HCT116 (cell line): Measurements from ENCODE around the gene ADGRG7. TPM values are rescaled to one million over a fixed set of nuclear protein-coding genes. Genes with fewer than 3 reads are reported as not detected.

Source experiments
- ATAC-seq: fragments of 200-7000 bp; cut with Tn5 transposase; 2 replicates; pipeline ENCODE4 v1.9.1; 2020; ENCODE audit warnings: mild to moderate bottlenecking, moderate library complexity
- BruUV-seq: library from RNA; stranded (reverse); fragments of 400-500 nt; replicated peaks from 2 replicates; lab custom pipeline; 2021; lab: Mats Ljungman, UMichigan
- CTCF ChIA-PET: fragments of 300-600 bp; sonication (Branson Sonifier 250); formaldehyde crosslinking; loops from one replicate; lab custom pipeline; 2021; ENCODE audit warnings: antibody characterized with exemption; lab: Charles Lee
- POLR2A ChIA-PET: fragments of 300-600, 350-600 bp; sonication (Branson Sonifier 250); formaldehyde crosslinking; loops from one replicate; lab custom pipeline; 2021; ENCODE audit warnings: antibody characterized with exemption; lab: Charles Lee
- RAD21 ChIA-PET, 2 experiments: fragments of 300-600 bp; sonication (Branson Sonifier 250); formaldehyde crosslinking; loops; one replicate each; lab custom pipeline; 2023; ENCODE audit warnings: low total read pairs in 2 of 2; ENCODE audit not compliant: uncharacterized antibody in 2 of 2, unreplicated experiment in 2 of 2, low non-redundant PET in 1 of 2; lab: Charles Lee
- DNase-seq: peaks from one replicate; pipeline ENCODE4 v3.0.0-alpha.2; 2010; ENCODE audit warnings: low read depth, low spot score
- H2AFZ ChIP-seq: fragments of 200-600 bp; shearing (Covaris generic), sonication (generic); 2 replicates; pipeline ENCODE4 v1.6.1; 2017; ENCODE audit warnings: low read depth, mixed run types, mixed read lengths, antibody characterized with exemption, low read length; ENCODE audit not compliant: poor library complexity, severe bottlenecking
- H3K27ac ChIP-seq: 2 replicates; pipeline ENCODE4 v1.5.1; 2012; ENCODE audit warnings: low read depth, low read length
- H3K27me3 ChIP-seq: fragments of 200-600 bp; sonication (generic); 2 replicates; pipeline ENCODE4 v1.6.1; 2016; ENCODE audit warnings: mixed run types, low read length, mixed read lengths; ENCODE audit not compliant: insufficient read depth
- H3K36me3 ChIP-seq, 2 experiments: fragments of 200-500 bp in 1 of 2; fragments of 200-600 bp in 1 of 2; sonication (Bioruptor generic) in 1 of 2; sonication (generic) in 1 of 2; 2 replicates each; pipeline versions ENCODE4 v1.5.1 to v1.6.1; 2014 to 2016; ENCODE audit warnings: low read length in 2 of 2, inconsistent platforms in 1 of 2, mixed read lengths in 1 of 2, mixed run types in 1 of 2; ENCODE audit not compliant: insufficient read depth in 2 of 2, control insufficient read depth in 1 of 2
- H3K4me1 ChIP-seq, 2 experiments: fragments of 200-600 bp in 1 of 2; sonication (generic) in 1 of 2; 2 replicates each; pipeline versions ENCODE4 v1.5.1 to v1.6.1; 2012 to 2017; ENCODE audit warnings: low read length in 2 of 2, inconsistent platforms in 1 of 2, mild to moderate bottlenecking in 1 of 2, mixed read lengths in 1 of 2, mixed run types in 1 of 2, moderate library complexity in 1 of 2; ENCODE audit not compliant: insufficient read depth in 2 of 2, control insufficient read depth in 1 of 2
- H3K4me2 ChIP-seq: fragments of 200-600 bp; sonication (generic); 2 replicates; pipeline ENCODE4 v1.6.1; 2017; ENCODE audit warnings: mixed run types, low read length, mixed read lengths
- H3K4me3 ChIP-seq, 2 experiments: fragments of 200-600 bp in 1 of 2; sonication (generic) in 1 of 2; replicated peaks in 1 of 2; 2 replicates each; pipeline ENCODE4 v1.5.1; 2011 to 2016; ENCODE audit warnings: low read length in 2 of 2, control low read depth in 1 of 2, low read depth in 1 of 2, mild to moderate bottlenecking in 1 of 2, mixed read lengths in 1 of 2, mixed run types in 1 of 2
- H3K79me2 ChIP-seq: fragments of 200-600 bp; sonication (generic); 2 replicates; pipeline ENCODE4 v1.6.1; 2017; ENCODE audit warnings: mild to moderate bottlenecking, mixed run types, low read length, moderate library complexity, mixed read lengths; ENCODE audit not compliant: insufficient read depth
- H3K9ac ChIP-seq: fragments of 200-600 bp; sonication (generic); 2 replicates; pipeline ENCODE4 v1.6.1; 2016; ENCODE audit warnings: low read length, mixed read lengths
- H3K9me2 ChIP-seq: fragments of 200-600 bp; sonication (generic), shearing (Covaris generic); 2 replicates; pipeline ENCODE4 v1.6.1; 2017; ENCODE audit warnings: mixed run types, mild to moderate bottlenecking, moderate library complexity; ENCODE audit not compliant: insufficient read depth
- H3K9me3 ChIP-seq, 2 experiments: fragments of 200-500 bp in 1 of 2; fragments of 200-600 bp in 1 of 2; sonication (Bioruptor generic) in 1 of 2; sonication (generic) in 1 of 2; 2 replicates each; pipeline ENCODE4 v1.6.1; 2014 to 2017; ENCODE audit warnings: low read length in 2 of 2, mixed read lengths in 2 of 2, inconsistent platforms in 1 of 2, low read depth in 1 of 2, mild to moderate bottlenecking in 1 of 2, mixed run types in 1 of 2, moderate library complexity in 1 of 2; ENCODE audit not compliant: control insufficient read depth in 1 of 2, insufficient read depth in 1 of 2
- H4K20me1 ChIP-seq: fragments of 200-600 bp; sonication (generic), shearing (Covaris generic); 2 replicates; pipeline ENCODE4 v1.6.1; 2017; ENCODE audit warnings: mixed run types, mild to moderate bottlenecking, moderate library complexity; ENCODE audit not compliant: insufficient read depth
- CBX3 ChIP-seq: IDR thresholded peaks from 2 replicates; pipeline ENCODE4 v1.6.1; 2012; ENCODE audit warnings: low read depth
- CEBPB ChIP-seq: IDR thresholded peaks from 2 replicates; pipeline ENCODE4 v1.6.1; 2012; ENCODE audit warnings: low read depth
- CTCF ChIP-seq, 3 experiments: fragments of 200-600 bp in 1 of 3; sonication (generic) in 1 of 3; IDR thresholded peaks in 2 of 3; conservative IDR thresholded peaks in 1 of 3; 2 replicates each; pipeline ENCODE4 v1.5.1; 2012 to 2017; ENCODE audit warnings: low read depth in 2 of 3, low read length in 2 of 3, antibody characterized with exemption in 1 of 3, borderline replicate concordance in 1 of 3, control low read depth in 1 of 3, mild to moderate bottlenecking in 1 of 3, mixed read lengths in 1 of 3, mixed run types in 1 of 3, moderate library complexity in 1 of 3; ENCODE audit not compliant: insufficient read depth in 1 of 3
- EGR1 ChIP-seq: IDR thresholded peaks from 2 replicates; pipeline ENCODE4 v1.6.1; 2012; ENCODE audit warnings: low read depth
- ELF1 ChIP-seq: IDR thresholded peaks from 2 replicates; pipeline ENCODE4 v1.6.1; 2012; ENCODE audit warnings: low read depth, borderline replicate concordance
- EZH2 ChIP-seq: fragments of 200-600 bp; sonication (generic); IDR thresholded peaks from 2 replicates; pipeline ENCODE4 v1.6.1; 2017; ENCODE audit warnings: antibody characterized with exemption, mixed run types
- EZH2phosphoT487 ChIP-seq: fragments of 200-600 bp; IDR thresholded peaks from 2 replicates; pipeline ENCODE4 v1.6.1; 2018; ENCODE audit warnings: antibody characterized with exemption, borderline replicate concordance
- FOSL1 ChIP-seq: IDR thresholded peaks from 2 replicates; pipeline ENCODE4 v1.6.1; 2012; ENCODE audit warnings: low read depth
- JUND ChIP-seq: IDR thresholded peaks from 2 replicates; pipeline ENCODE4 v1.6.1; 2012
- POLR2A ChIP-seq: IDR thresholded peaks from 2 replicates; pipeline ENCODE4 v1.7.0; 2011; ENCODE audit warnings: borderline replicate concordance; ENCODE audit not compliant: insufficient read depth, insufficient read length; ENCODE audit errors: extremely low read depth
- POLR2AphosphoS5 ChIP-seq: IDR thresholded peaks from 2 replicates; pipeline ENCODE4 v1.6.1; 2011; ENCODE audit warnings: mild to moderate bottlenecking, low read depth, low read length, moderate library complexity
- RAD21 ChIP-seq: IDR thresholded peaks from 2 replicates; pipeline ENCODE4 v1.6.1; 2012; ENCODE audit warnings: low read depth, mild to moderate bottlenecking
- SP1 ChIP-seq: IDR thresholded peaks from 2 replicates; pipeline ENCODE4 v1.6.1; 2012; ENCODE audit warnings: low read depth
- SRF ChIP-seq: IDR thresholded peaks from 2 replicates; pipeline ENCODE4 v1.6.1; 2012; ENCODE audit warnings: low read depth
- TCF7L2 ChIP-seq: IDR thresholded peaks from 2 replicates; pipeline ENCODE4 v1.7.0; 2011; ENCODE audit warnings: borderline replicate concordance, inconsistent platforms; ENCODE audit not compliant: insufficient read depth, insufficient read length; ENCODE audit errors: extremely low read depth
- YY1 ChIP-seq: IDR thresholded peaks from 2 replicates; pipeline ENCODE4 v1.6.1; 2011; ENCODE audit warnings: low read length, low read depth, moderate library complexity, mild to moderate bottlenecking; ENCODE audit not compliant: insufficient replicate concordance; ENCODE audit errors: extremely low read depth
- ZNF274 ChIP-seq: fragments of 200-500 bp; sonication (Bioruptor generic); IDR thresholded peaks from 2 replicates; pipeline ENCODE4 v1.6.1; 2014; ENCODE audit warnings: mild to moderate bottlenecking, low read depth, low read length, inconsistent platforms
- intact Hi-C: fragments of 100-400 bp; cut with micrococcal nuclease; formaldehyde crosslinking; loops from 2 replicates; pipeline ENCODE4 v1.10.0; 2022
- total RNA-seq: library from RNA; stranded (reverse); gene quantifications from one replicate; pipeline ENCODE4 v1.2.1, GENCODE V29; 2021; ENCODE audit not compliant: unreplicated experiment
- TF ChIP-seq, protein P1 (sequence below): IDR thresholded peaks from 2 replicates; pipeline ENCODE4 v1.6.1; 2011; ENCODE audit warnings: mild to moderate bottlenecking, low read length, moderate library complexity; ENCODE audit not compliant: insufficient replicate concordance; ENCODE audit errors: extremely low read depth
- TF ChIP-seq, protein P2 (sequence below): IDR thresholded peaks from 2 replicates; pipeline ENCODE4 v1.6.1; 2012; ENCODE audit warnings: low read depth
- TF ChIP-seq, protein P3 (sequence below): IDR thresholded peaks from 2 replicates; pipeline ENCODE4 v1.6.1; 2012

Gene ADGRG7
- total RNA-seq, 1 experiment from 2014 or later = not detected

GRCh38 chr3:100614941-100615340 lies 5.5 kb downstream of the ADGRG7 start:
- H3K4me1 ChIP-seq = no peaks in the 10 kb centered on the region
- no peaks in the 10 kb centered on the region for H4K20me1 ChIP-seq
- no peaks in the 10 kb centered on the region for H3K36me3 ChIP-seq
- TF ChIP-seq POLR2A = no peak
- TF ChIP-seq YY1 = no peak
- TF ChIP-seq ELF1 = no peak
- TF ChIP-seq SP1 = no peak
- no peak for TF ChIP-seq CTCF (IDR thresholded peaks at IDR 0.05 in 2 of 3, conservative IDR thresholded peaks at IDR 0.05 in 1 of 3; ENCODE audit: borderline replicate concordance in 1 of 3, insufficient read depth in 1 of 3, low read depth in 2 of 3, low read length in 2 of 3)
- no peak for TF ChIP-seq POLR2AphosphoS5
- no peak for TF ChIP-seq SRF
- TF ChIP-seq FOSL1 = no peak
- no peak for TF ChIP-seq CBX3
- TF ChIP-seq, protein P1, sequence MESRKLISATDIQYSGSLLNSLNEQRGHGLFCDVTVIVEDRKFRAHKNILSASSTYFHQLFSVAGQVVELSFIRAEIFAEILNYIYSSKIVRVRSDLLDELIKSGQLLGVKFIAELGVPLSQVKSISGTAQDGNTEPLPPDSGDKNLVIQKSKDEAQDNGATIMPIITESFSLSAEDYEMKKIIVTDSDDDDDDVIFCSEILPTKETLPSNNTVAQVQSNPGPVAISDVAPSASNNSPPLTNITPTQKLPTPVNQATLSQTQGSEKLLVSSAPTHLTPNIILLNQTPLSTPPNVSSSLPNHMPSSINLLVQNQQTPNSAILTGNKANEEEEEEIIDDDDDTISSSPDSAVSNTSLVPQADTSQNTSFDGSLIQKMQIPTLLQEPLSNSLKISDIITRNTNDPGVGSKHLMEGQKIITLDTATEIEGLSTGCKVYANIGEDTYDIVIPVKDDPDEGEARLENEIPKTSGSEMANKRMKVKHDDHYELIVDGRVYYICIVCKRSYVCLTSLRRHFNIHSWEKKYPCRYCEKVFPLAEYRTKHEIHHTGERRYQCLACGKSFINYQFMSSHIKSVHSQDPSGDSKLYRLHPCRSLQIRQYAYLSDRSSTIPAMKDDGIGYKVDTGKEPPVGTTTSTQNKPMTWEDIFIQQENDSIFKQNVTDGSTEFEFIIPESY = no peak
- TF ChIP-seq, protein P2, sequence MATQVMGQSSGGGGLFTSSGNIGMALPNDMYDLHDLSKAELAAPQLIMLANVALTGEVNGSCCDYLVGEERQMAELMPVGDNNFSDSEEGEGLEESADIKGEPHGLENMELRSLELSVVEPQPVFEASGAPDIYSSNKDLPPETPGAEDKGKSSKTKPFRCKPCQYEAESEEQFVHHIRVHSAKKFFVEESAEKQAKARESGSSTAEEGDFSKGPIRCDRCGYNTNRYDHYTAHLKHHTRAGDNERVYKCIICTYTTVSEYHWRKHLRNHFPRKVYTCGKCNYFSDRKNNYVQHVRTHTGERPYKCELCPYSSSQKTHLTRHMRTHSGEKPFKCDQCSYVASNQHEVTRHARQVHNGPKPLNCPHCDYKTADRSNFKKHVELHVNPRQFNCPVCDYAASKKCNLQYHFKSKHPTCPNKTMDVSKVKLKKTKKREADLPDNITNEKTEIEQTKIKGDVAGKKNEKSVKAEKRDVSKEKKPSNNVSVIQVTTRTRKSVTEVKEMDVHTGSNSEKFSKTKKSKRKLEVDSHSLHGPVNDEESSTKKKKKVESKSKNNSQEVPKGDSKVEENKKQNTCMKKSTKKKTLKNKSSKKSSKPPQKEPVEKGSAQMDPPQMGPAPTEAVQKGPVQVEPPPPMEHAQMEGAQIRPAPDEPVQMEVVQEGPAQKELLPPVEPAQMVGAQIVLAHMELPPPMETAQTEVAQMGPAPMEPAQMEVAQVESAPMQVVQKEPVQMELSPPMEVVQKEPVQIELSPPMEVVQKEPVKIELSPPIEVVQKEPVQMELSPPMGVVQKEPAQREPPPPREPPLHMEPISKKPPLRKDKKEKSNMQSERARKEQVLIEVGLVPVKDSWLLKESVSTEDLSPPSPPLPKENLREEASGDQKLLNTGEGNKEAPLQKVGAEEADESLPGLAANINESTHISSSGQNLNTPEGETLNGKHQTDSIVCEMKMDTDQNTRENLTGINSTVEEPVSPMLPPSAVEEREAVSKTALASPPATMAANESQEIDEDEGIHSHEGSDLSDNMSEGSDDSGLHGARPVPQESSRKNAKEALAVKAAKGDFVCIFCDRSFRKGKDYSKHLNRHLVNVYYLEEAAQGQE = no peak
- TF ChIP-seq EZH2phosphoT487 = no peak
- TF ChIP-seq EZH2 = no peak
- TF ChIP-seq CEBPB = no peak
- TF ChIP-seq TCF7L2 = no peak
- TF ChIP-seq, protein P3, sequence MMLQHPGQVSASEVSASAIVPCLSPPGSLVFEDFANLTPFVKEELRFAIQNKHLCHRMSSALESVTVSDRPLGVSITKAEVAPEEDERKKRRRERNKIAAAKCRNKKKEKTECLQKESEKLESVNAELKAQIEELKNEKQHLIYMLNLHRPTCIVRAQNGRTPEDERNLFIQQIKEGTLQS = no peak
- TF ChIP-seq RAD21 = no peak
- TF ChIP-seq JUND = no peak
- no peak for TF ChIP-seq ZNF274
- no peak for TF ChIP-seq EGR1
- ChIA-PET RAD21 (no interaction called here), CTCF (no interaction called here), POLR2A (no interaction called here)
- no peak overlapping the region for H3K4me2 ChIP-seq
- no peaks in the 10 kb centered on the region for H3K79me2 ChIP-seq
- no peaks in the 10 kb centered on the region for H3K27me3 ChIP-seq
- DNase-seq = no peak
- no peak overlapping the region for H2AFZ ChIP-seq
- H3K9ac ChIP-seq = no peak overlapping the region
- no peak overlapping the region for H3K4me3 ChIP-seq
- H3K9me3 ChIP-seq = no peaks in the 10 kb centered on the region
- ATAC-seq = no peak
- intact Hi-C loops = no loop called here
- H3K9me2 ChIP-seq = no peaks in the 10 kb centered on the region
- no peak overlapping the region for H3K27ac ChIP-seq
- no TSS peak for BruUV-seq
